Adrenal gland (tissue), 5 donors: ENCODE data around the gene PTGFR.

Experiments
- CTCF ChIP-seq, 6 experiments: fragments of 450-650 bp in 4 of 6; fragments of 200-600 bp in 2 of 6; sonication (generic) in 1 of 6; IDR thresholded peaks; 1 replicate in 5 of 6; 2 replicates in 1 of 6; pipeline versions ENCODE4 v1.5.1 to v1.8.0; 2016 to 2021; ENCODE audit warnings: antibody characterized with exemption in 6 of 6, mild to moderate bottlenecking in 2 of 6, moderate library complexity in 1 of 6
- POLR2A ChIP-seq, 2 donors: fragments of 450-650 bp; IDR thresholded peaks; one replicate each; pipeline ENCODE4 v1.6.1; 2017; ENCODE audit warnings: antibody characterized with exemption in 2 of 2, mild to moderate bottlenecking in 2 of 2, moderate library complexity in 1 of 2
- donor health status: DM: no; HTN: no; CAD: no.

GRCh38 chr1:78560811-78561210 is 70.0 kb downstream of the PTGFR start:
- TF ChIP-seq CTCF (IDR thresholded peaks at IDR 0.05) (no peak), POLR2A (IDR thresholded peaks at IDR 0.05) (no peak)
